C4-2B (cell line): ENCODE results near the gene DISP3.

Experiments used
- H3K27ac ChIP-seq: fragments of 450-650 bp; 2 replicates; pipeline ENCODE4 v1.5.1; 2017
- ZFX ChIP-seq: fragments of 450-650 bp; IDR thresholded peaks from 2 replicates; pipeline ENCODE4 v1.6.1; 2017
- TF ChIP-seq, protein P1 (sequence below): fragments of 450-650 bp; conservative IDR thresholded peaks from 2 replicates; pipeline ENCODE4 v1.5.1; 2017; ENCODE audit warnings: mild to moderate bottlenecking

Gene DISP3

DNA sequence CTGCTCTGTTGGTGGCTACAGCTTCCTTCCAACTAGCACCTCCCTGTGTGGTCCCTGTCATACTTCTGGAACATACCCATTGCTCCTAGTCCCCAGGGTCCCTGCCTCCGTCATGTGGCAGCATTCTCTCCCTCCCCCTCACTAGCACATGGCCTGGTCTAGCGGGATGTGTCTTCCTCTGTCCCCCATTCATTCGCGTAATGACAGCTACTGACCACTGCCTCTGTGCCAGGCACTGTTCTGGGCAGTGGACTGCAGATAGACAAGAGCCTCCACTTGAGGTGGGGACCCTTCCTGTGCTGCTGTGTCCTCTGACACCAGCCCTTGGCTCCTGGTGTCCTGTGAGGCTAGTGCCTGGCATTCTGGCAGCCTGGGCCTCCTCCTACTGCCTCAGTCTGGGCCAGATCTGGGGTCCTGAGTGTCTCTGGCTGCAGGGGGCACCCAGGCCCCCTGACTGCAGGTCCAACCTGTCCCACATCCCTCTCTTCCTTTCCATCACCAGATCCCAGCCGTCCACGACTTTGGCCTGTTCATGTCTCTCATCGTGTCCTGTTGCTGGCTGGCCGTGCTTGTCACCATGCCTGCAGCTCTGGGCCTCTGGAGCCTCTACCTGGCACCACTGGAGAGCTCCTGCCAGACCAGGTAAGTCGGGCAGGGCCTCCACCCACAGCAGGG, 38.1 kb downstream of the DISP3 start:
- no peak overlapping the region for H3K27ac ChIP-seq
- TF ChIP-seq ZFX: no peak
- TF ChIP-seq, protein P1, sequence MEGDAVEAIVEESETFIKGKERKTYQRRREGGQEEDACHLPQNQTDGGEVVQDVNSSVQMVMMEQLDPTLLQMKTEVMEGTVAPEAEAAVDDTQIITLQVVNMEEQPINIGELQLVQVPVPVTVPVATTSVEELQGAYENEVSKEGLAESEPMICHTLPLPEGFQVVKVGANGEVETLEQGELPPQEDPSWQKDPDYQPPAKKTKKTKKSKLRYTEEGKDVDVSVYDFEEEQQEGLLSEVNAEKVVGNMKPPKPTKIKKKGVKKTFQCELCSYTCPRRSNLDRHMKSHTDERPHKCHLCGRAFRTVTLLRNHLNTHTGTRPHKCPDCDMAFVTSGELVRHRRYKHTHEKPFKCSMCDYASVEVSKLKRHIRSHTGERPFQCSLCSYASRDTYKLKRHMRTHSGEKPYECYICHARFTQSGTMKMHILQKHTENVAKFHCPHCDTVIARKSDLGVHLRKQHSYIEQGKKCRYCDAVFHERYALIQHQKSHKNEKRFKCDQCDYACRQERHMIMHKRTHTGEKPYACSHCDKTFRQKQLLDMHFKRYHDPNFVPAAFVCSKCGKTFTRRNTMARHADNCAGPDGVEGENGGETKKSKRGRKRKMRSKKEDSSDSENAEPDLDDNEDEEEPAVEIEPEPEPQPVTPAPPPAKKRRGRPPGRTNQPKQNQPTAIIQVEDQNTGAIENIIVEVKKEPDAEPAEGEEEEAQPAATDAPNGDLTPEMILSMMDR: no peak

GRCh38 chr1:11518016-11518701, 39.2 kb downstream of the DISP3 start:
- H3K27ac ChIP-seq: no peak overlapping the region
- TF ChIP-seq, protein P1: no peak
- TF ChIP-seq ZFX: no peak

DNA sequence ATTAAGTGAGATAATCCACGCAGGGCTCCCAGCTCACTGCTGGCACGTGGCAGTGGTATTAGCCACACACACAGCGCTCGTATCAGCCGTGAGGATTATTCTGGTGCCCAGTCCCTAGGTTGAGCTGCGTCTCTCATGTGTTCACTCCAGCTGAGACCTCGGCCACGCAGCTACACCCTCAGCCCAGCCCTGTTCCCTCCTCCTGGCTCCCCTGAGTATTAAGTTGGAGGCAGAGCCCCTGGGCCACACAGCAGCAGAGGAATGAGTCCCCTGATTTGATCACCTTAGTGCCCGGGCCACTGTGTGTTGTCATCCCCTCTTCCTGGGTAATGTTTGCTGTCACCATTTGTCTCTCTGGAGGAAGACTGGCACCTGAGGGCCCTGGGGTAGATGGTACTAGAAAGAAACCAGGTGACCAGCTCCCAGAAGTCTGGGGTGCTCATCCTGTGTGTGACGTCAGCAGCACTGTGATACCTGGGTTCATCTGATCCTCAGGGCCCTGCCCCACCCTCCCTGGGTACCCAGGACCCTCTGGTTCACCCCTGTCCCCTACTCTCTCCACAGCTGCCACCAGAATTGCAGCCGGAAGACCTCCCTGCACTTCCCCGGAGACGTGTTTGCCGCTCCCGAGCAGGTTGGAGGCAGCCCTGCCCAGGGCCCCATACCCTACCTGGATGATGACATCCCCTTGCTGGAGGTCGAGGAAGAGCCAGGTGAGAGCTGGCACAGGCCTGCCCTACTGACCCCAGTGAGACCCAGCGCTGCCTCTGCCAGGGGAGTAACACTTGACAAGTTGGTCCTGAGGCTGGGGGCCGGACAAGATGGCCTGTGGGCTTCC, 40.1 kb downstream of the DISP3 start:
- no peak overlapping the region for H3K27ac ChIP-seq
- TF ChIP-seq ZFX: no peak
- TF ChIP-seq, protein P1: no peak

GRCh38 chr1:11519629-11520031, 40.7 kb downstream of the DISP3 start:
- H3K27ac ChIP-seq: no peak overlapping the region
- TF ChIP-seq, protein P1: no peak
- TF ChIP-seq ZFX: no peak

- TF ChIP-seq ZFX: no peak
- TF ChIP-seq, protein P1: no peak
- no peak overlapping the region for H3K27ac ChIP-seq
Measured at GRCh38 chr1:11520531-11521233, 41.7 kb downstream of the DISP3 start.

GRCh38 chr1:11521582-11522399, 42.8 kb downstream of the DISP3 start:
- TF ChIP-seq ZFX: no peak
- TF ChIP-seq, protein P1: no peak
- no peak overlapping the region for H3K27ac ChIP-seq
